GM12878 (cell line): ENCODE results near the gene BIK. TPM values are rescaled to one million over a fixed set of nuclear protein-coding genes. Genes with fewer than 3 reads are reported as not detected.

Experiments used
- ATAC-seq: fragments of 200-7000 bp; cut with Tn5 transposase; 3 replicates; pipeline ENCODE4 v1.9.1; 2020; ENCODE audit warnings: mild to moderate bottlenecking, moderate library complexity
- BruUV-seq: library from RNA; stranded (reverse); fragments of 400-500 nt; replicated peaks from 2 replicates; lab custom pipeline; 2021; lab: Mats Ljungman, UMichigan
- CTCF ChIA-PET: fragments of 300-600 bp; sonication (Branson Sonifier 250); formaldehyde crosslinking; extraction: SDS; loops from one replicate; lab custom pipeline; 2021; ENCODE audit warnings: inconsistent platforms; lab: Yijun Ruan, JAX
- POLR2A ChIA-PET: fragments of 350-600 bp; formaldehyde crosslinking; extraction: SDS; loops from one replicate; lab custom pipeline; 2021; ENCODE audit warnings: inconsistent platforms; lab: Charles Lee
- RAD21 ChIA-PET: fragments of 300-600 bp; sonication (Branson Sonifier 250); formaldehyde crosslinking; loops from one replicate; lab custom pipeline; 2023; ENCODE audit warnings: antibody characterized with exemption; ENCODE audit not compliant: unreplicated experiment; lab: Charles Lee
- SMC1A ChIA-PET: fragments of 300-600 bp; sonication (Branson Sonifier 250); formaldehyde crosslinking; loops from one replicate; lab custom pipeline; 2023; ENCODE audit not compliant: unreplicated experiment, uncharacterized antibody; lab: Charles Lee
- DNase-seq: peaks from one replicate; pipeline ENCODE4 v3.0.0-alpha.2; 2011; ENCODE audit warnings: low read depth, low spot score
- FAIRE-seq: peaks from 3 replicates; lab custom pipeline; 2011; peaks lifted over from hg19 to GRCh38; lab: Jason Lieb, UNC
- H2AFZ ChIP-seq: 2 replicates; pipeline ENCODE4 v1.6.0; 2011; ENCODE audit warnings: low read depth, low read length, control low read depth; ENCODE audit not compliant: control insufficient read depth
- H3K27ac ChIP-seq: 2 replicates; pipeline ENCODE4 v1.5.1; 2011; ENCODE audit warnings: control low read depth; ENCODE audit not compliant: control insufficient read depth, insufficient read depth
- H3K27me3 ChIP-seq, 2 experiments: replicated peaks in 1 of 2; 2 replicates each; pipeline versions ENCODE4 v1.6.0 to v1.6.1; 2011; ENCODE audit warnings: low read length in 1 of 2; ENCODE audit not compliant: control insufficient read depth in 2 of 2, insufficient read depth in 2 of 2
- H3K36me3 ChIP-seq, 2 experiments: 2 replicates each; pipeline ENCODE4 v1.5.1; 2011; ENCODE audit warnings: low read length in 1 of 2; ENCODE audit not compliant: control insufficient read depth in 2 of 2, insufficient read depth in 2 of 2
- H3K4me1 ChIP-seq: 2 replicates; pipeline ENCODE4 v1.6.1; 2011; ENCODE audit warnings: mild to moderate bottlenecking, low read length, moderate library complexity, mixed read lengths; ENCODE audit not compliant: control insufficient read depth, insufficient read depth
- H3K4me2 ChIP-seq: 2 replicates; pipeline ENCODE4 v1.6.0; 2011; ENCODE audit warnings: control low read depth; ENCODE audit not compliant: control insufficient read depth, insufficient read depth
- H3K4me3 ChIP-seq: fragments of 200-600 bp; sonication (generic); 2 replicates; pipeline ENCODE4 v1.5.1; 2016
- H3K79me2 ChIP-seq: 2 replicates; pipeline ENCODE4 v1.6.0; 2011; ENCODE audit warnings: low read length; ENCODE audit not compliant: control insufficient read depth, insufficient read depth
- H3K9ac ChIP-seq: 2 replicates; pipeline ENCODE4 v1.8.0; 2011; ENCODE audit warnings: low read length, control low read depth, mixed read lengths; ENCODE audit not compliant: control insufficient read depth, insufficient read depth
- H3K9me3 ChIP-seq: replicated peaks from 3 replicates; pipeline ENCODE4 v1.5.1; 2011; ENCODE audit warnings: mild to moderate bottlenecking, low read length; ENCODE audit not compliant: control insufficient read depth, insufficient read depth
- H4K20me1 ChIP-seq: 2 replicates; pipeline ENCODE4 v1.6.0; 2011; ENCODE audit not compliant: control insufficient read depth, insufficient read depth
- CBX3 ChIP-seq: fragments of 200-600 bp; sonication (generic); IDR thresholded peaks from 2 replicates; pipeline ENCODE4 v1.6.1; 2016; ENCODE audit warnings: low read depth, borderline replicate concordance
- EED ChIP-seq: sonication (generic); IDR thresholded peaks from 2 replicates; pipeline ENCODE4 v1.6.1; 2016; ENCODE audit warnings: antibody characterized with exemption, low read depth
- ESRRA ChIP-seq: IDR thresholded peaks from 2 replicates; pipeline ENCODE4 v1.6.1; 2012; ENCODE audit warnings: mild to moderate bottlenecking, low read length, improper control_type of control experiment
- FOS ChIP-seq: IDR thresholded peaks from 3 replicates; pipeline ENCODE4 v1.6.1; 2011; ENCODE audit warnings: borderline replicate concordance; ENCODE audit not compliant: insufficient read length; ENCODE audit errors: extremely low read depth
- FOXK2 ChIP-seq: fragments of 450-650 bp; IDR thresholded peaks from 2 replicates; pipeline ENCODE4 v1.6.1; 2017; ENCODE audit warnings: mild to moderate bottlenecking, moderate library complexity
- HCFC1 ChIP-seq: fragments of 150-350 bp; IDR thresholded peaks from 2 replicates; pipeline ENCODE4 v1.6.1; 2014; ENCODE audit warnings: low read length
- IKZF2 ChIP-seq, 2 experiments: fragments of 450-650 bp; IDR thresholded peaks; 2 replicates each; pipeline ENCODE4 v1.6.1; 2017; ENCODE audit warnings: mild to moderate bottlenecking in 2 of 2, moderate library complexity in 2 of 2
- MEF2B ChIP-seq: fragments of 450-650 bp; IDR thresholded peaks from 2 replicates; pipeline ENCODE4 v1.6.1; 2018; ENCODE audit warnings: mild to moderate bottlenecking, moderate library complexity; ENCODE audit not compliant: partially characterized antibody, poor library complexity, severe bottlenecking
- MYB ChIP-seq: fragments of 150-350 bp; IDR thresholded peaks from 2 replicates; pipeline ENCODE4 v1.6.1; 2014; ENCODE audit warnings: mild to moderate bottlenecking, low read depth, low read length, borderline replicate concordance
- NBN ChIP-seq: fragments of 450-650 bp; IDR thresholded peaks from 2 replicates; pipeline ENCODE4 v1.6.1; 2016
- PAX5 ChIP-seq: IDR thresholded peaks from 2 replicates; pipeline ENCODE4 v1.6.1; 2011; ENCODE audit warnings: low read depth, low read length, borderline replicate concordance
- RCOR1 ChIP-seq: conservative IDR thresholded peaks from 2 replicates; pipeline ENCODE4 v1.6.1; 2012; ENCODE audit warnings: low read depth, low read length, improper control_type of control experiment
- SMAD5 ChIP-seq: IDR thresholded peaks from 2 replicates; pipeline ENCODE4 v1.6.1; 2016; ENCODE audit warnings: antibody characterized with exemption, low read depth
- ZBTB33 ChIP-seq: fragments of 450-650 bp; IDR thresholded peaks from 2 replicates; pipeline ENCODE4 v1.6.1; 2017; ENCODE audit warnings: mild to moderate bottlenecking
- ZNF592 ChIP-seq: fragments of 450-650 bp; IDR thresholded peaks from 2 replicates; pipeline ENCODE4 v1.6.1; 2017; ENCODE audit warnings: mild to moderate bottlenecking, moderate library complexity
- WGBS: methylation state at CpG from one replicate; pipeline ENCODE4 v1.1.6; 2016; ENCODE audit warnings: low lambda C conversion rate; ENCODE audit not compliant: insufficient replicate concordance, insufficient coverage; ENCODE audit errors: missing lambda C conversion rate; 5-methylcytosine and 5-hydroxymethylcytosine counted together
- in situ Hi-C: fragments of 300-500 bp; cut with MboI; formaldehyde crosslinking; loops from 9 replicates; pipeline ENCODE4 v1.14.3; 2018; ENCODE audit warnings: mixed read lengths
- intact Hi-C: fragments of 100-400 bp; cut with micrococcal nuclease; formaldehyde crosslinking; loops from one replicate; pipeline ENCODE4 v1.14.2; 2022; ENCODE audit not compliant: unreplicated experiment
- polyA plus RNA-seq, 11 experiments: library from polyadenylated mRNA; depleted of rRNA in 4 of 11; unstranded in 6 of 11; stranded (reverse) in 5 of 11; fragments of >200 nt; fragmentation: Nextera tagmentation in 4 of 11; fragmentation: Illumina TruSeq in 1 of 11; extraction: Ambion mirVana in 4 of 11; extraction: Trizol in 1 of 11; gene quantifications; 1 replicate in 1 of 11; 2 replicates in 10 of 11; pipeline versions ENCODE4 v1.2.1 to v1.2.3, GENCODE V29; 2011 to 2016; ENCODE audit warnings: inconsistent platforms in 2 of 11, missing spikeins in 2 of 11, low read depth in 1 of 11
- total RNA-seq, 4 experiments: library from RNA; depleted of rRNA in 3 of 4; stranded (reverse); fragments of >200 nt in 3 of 4; fragmentation: Illumina TruSeq in 1 of 4; extraction: Trizol in 1 of 4; gene quantifications; 2 replicates each; pipeline versions ENCODE4 v1.2.1 to v1.2.3, GENCODE V29; 2013 to 2021

BIK gene
- total and polyA plus RNA-seq, 10 of the 15 experiments (the other 5 are each of a cell fraction or from before 2014, with no cell fraction given), result 0.33 to 9.8 (median 3.9) TPM

GRCh38 chr22:43080616-43081015 lies 29.9 kb upstream of the BIK start:
- POLR2A ChIA-PET, result no interaction called here

GRCh38 chr22:43081968-43082367 lies 28.6 kb upstream of the BIK start:
- WGBS, result 98% methylated on average over 4 of the region's 4 CpGs
- DNase-seq (no peak), ATAC-seq (no peak), FAIRE-seq (no peak)
- H3K36me3 ChIP-seq, result no peaks in the 10 kb centered on the region
- RAD21 ChIA-PET, result no interaction called here
- no peak overlapping the region for H3K4me2 ChIP-seq
- BruUV-seq, result no TSS peak
- H3K27me3 ChIP-seq, result no peaks in the 10 kb centered on the region
- POLR2A ChIA-PET, result no interaction called here
- no peaks in the 10 kb centered on the region for H3K79me2 ChIP-seq
- H3K9me3 ChIP-seq, result no peaks in the 10 kb centered on the region
- CTCF ChIA-PET, result interaction anchor here (0.7 to 1.1 kb wide), 2 partner anchors 22 to 314 kb away, joined by 3 read pairs; no protein-coding TSS in a partner anchor
- H3K9ac ChIP-seq, result no peak overlapping the region
- H2AFZ ChIP-seq, result no peak overlapping the region
- intact Hi-C loops (no loop called here), in situ Hi-C loops (no loop called here)
- no peaks in the 10 kb centered on the region for H4K20me1 ChIP-seq
- H3K4me1 ChIP-seq, result peaks cover 15% of the 10 kb centered on the region
- SMC1A ChIA-PET, result no interaction called here
- no peak overlapping the region for H3K4me3 ChIP-seq
- no peak overlapping the region for H3K27ac ChIP-seq
- TF ChIP-seq CBX3 (no peak), ZBTB33 (no peak), ESRRA (no peak), HCFC1 (no peak), IKZF2 (IDR thresholded peaks at IDR 0.05) (no peak), MYB (no peak), FOS (no peak), NBN (no peak), ZNF592 (no peak), RCOR1 (no peak), MEF2B (no peak), EED (no peak)

More at GRCh38 chr22:43080616-43081015, 29.9 kb upstream of the BIK start:
- no peak for FAIRE-seq
- 0% methylated on average over 1 of the region's 2 CpGs for WGBS
- no peak for DNase-seq
- Histone ChIP-seq H3K9me3 (no peaks in the 10 kb centered on the region), H3K36me3 (no peaks in the 10 kb centered on the region), H3K27ac (no peak overlapping the region), H3K4me1 (peaks cover 2% of the 10 kb centered on the region), H3K27me3 (no peaks in the 10 kb centered on the region), H3K9ac (no peak overlapping the region), H2AFZ (no peak overlapping the region)
- RAD21 ChIA-PET, result no interaction called here
- no peak for ATAC-seq
- SMC1A ChIA-PET, result no interaction called here
- BruUV-seq, result no TSS peak
- TF ChIP-seq PAX5 (no peak), SMAD5 (no peak), FOXK2 (no peak)
- TF ChIP-seq, all 136 proteins: peak for 0
- Histone ChIP-seq H4K20me1 (no peaks in the 10 kb centered on the region), H3K4me2 (no peak overlapping the region), H3K79me2 (no peaks in the 10 kb centered on the region), H3K4me3 (no peak overlapping the region)
- CTCF ChIA-PET, result no interaction called here
- intact Hi-C loops (no loop called here), in situ Hi-C loops (no loop called here)
